PC-9 (cell line): Measurements from ENCODE around the gene IL22RA2.

ENCODE experiments used
- CTCF ChIP-seq: fragments of 200-600 bp; sonication (generic); conservative IDR thresholded peaks from 2 replicates; pipeline ENCODE4 v1.6.1; 2017; ENCODE audit warnings: mixed run types, antibody characterized with exemption, mild to moderate bottlenecking, moderate library complexity
- EZH2 ChIP-seq: fragments of 200-600 bp; sonication (generic); IDR thresholded peaks from 2 replicates; pipeline ENCODE4 v1.8.0; 2017; ENCODE audit warnings: antibody characterized with exemption, low read depth

- TF ChIP-seq CTCF (no peak), EZH2 (no peak)
Observed at GRCh38 chr6:137216875-137217553, 43.6 kb upstream of the IL22RA2 start.
